SH-SY5Y (cell line): ENCODE data around the gene MIB2.

Experiments
- GATA2 ChIP-seq: IDR thresholded peaks from 2 replicates; pipeline ENCODE4 v1.6.1; 2011; ENCODE audit warnings: mild to moderate bottlenecking, low read depth, low read length
- GATA3 ChIP-seq: IDR thresholded peaks from 2 replicates; pipeline ENCODE4 v1.6.1; 2011; ENCODE audit warnings: low read depth, mild to moderate bottlenecking, low read length, moderate library complexity

The MIB2 gene

GRCh38 chr1:1616838-1617237, 1.5 kb downstream of the MIB2 start:
- no peak for TF ChIP-seq GATA3
- no peak for TF ChIP-seq GATA2

GRCh38 chr1:1617516-1617915, 2.2 kb downstream of the MIB2 start:
- TF ChIP-seq GATA2: no peak
- no peak for TF ChIP-seq GATA3

- TF ChIP-seq GATA2 (no peak), GATA3 (no peak)
Measured at GRCh38 chr1:1617925-1618324, 2.6 kb downstream of the MIB2 start.

GRCh38 chr1:1618396-1619068, 3.2 kb downstream of the MIB2 start:
- TF ChIP-seq GATA3 (no peak), GATA2 (no peak)

- TF ChIP-seq GATA2 (no peak), GATA3 (no peak)
Measured at GRCh38 chr1:1619917-1620361, 4.6 kb downstream of the MIB2 start.

GRCh38 chr1:1620433-1621139, 5.3 kb downstream of the MIB2 start:
- TF ChIP-seq GATA3 (no peak), GATA2 (no peak)

- TF ChIP-seq GATA3 (no peak), GATA2 (no peak)
Measured at GRCh38 chr1:1621173-1622009, 6.1 kb downstream of the MIB2 start.

- no peak for TF ChIP-seq GATA2
- TF ChIP-seq GATA3: no peak
Measured at GRCh38 chr1:1622010-1622787, 6.9 kb downstream of the MIB2 start.

- TF ChIP-seq GATA3 (no peak), GATA2 (no peak)
Measured at GRCh38 chr1:1622788-1623094, 7.4 kb downstream of the MIB2 start.

GRCh38 chr1:1623181-1623630, 7.9 kb downstream of the MIB2 start:
- TF ChIP-seq GATA3 (no peak), GATA2 (no peak)

- TF ChIP-seq GATA2 (no peak), GATA3 (no peak)
Measured at GRCh38 chr1:1623631-1624442, 8.5 kb downstream of the MIB2 start.

GRCh38 chr1:1624443-1625403, 9.4 kb downstream of the MIB2 start:
- TF ChIP-seq GATA2: no peak
- TF ChIP-seq GATA3: no peak
